ENCODE results near the gene ZNF813.
"Not testable (repeated sequence)": the region's sequence is repeated elsewhere in the genome, so short reads cannot be mapped to it uniquely, and the experiment has no call there.

The ZNF813 gene

GRCh38 chr19:53467485-53468262 is at the start of gene ZNF813:
Gene ZNF813 (plus strand): TSS chr19:53467733. CDS start chr19:53483823, 16,090 bp downstream.
- DNase-seq (ENCODE audit: low read depth): peak; percentile 92

GRCh38 chr19:53420520-53421315 is 46.8 kb upstream of the ZNF813 start:
- not testable (repeated sequence) for DNase-seq (ENCODE audit: low read depth)

- no peak for DNase-seq (ENCODE audit: low read depth)
These were observed 45.0 kb upstream of the ZNF813 start for GRCh38 chr19:53422551-53422950.

GRCh38 chr19:53423074-53423473 is 44.5 kb upstream of the ZNF813 start:
- DNase-seq (ENCODE audit: low read depth): not testable (repeated sequence)

GRCh38 chr19:53423680-53424079 is 43.9 kb upstream of the ZNF813 start:
- not testable (repeated sequence) for DNase-seq (ENCODE audit: low read depth)

- DNase-seq (ENCODE audit: low read depth): peak; percentile 44
These were observed 42.5 kb upstream of the ZNF813 start for GRCh38 chr19:53424968-53425597.

GRCh38 chr19:53431399-53432087 is 36.0 kb upstream of the ZNF813 start, which contains the start of gene ZNF761:
Gene ZNF761 (plus strand): TSS chr19:53431984. CDS start chr19:53447269, 15,285 bp downstream.
- peak; percentile 97 for DNase-seq (ENCODE audit: low read depth)

- DNase-seq (ENCODE audit: low read depth): peak; percentile 10
These were observed 35.4 kb upstream of the ZNF813 start for GRCh38 chr19:53432088-53432661.

- not testable (repeated sequence) for DNase-seq (ENCODE audit: low read depth)
These were observed 23.7 kb upstream of the ZNF813 start for GRCh38 chr19:53443809-53444208.

- not testable (repeated sequence) for DNase-seq (ENCODE audit: low read depth)
These were observed 20.3 kb upstream of the ZNF813 start for GRCh38 chr19:53447196-53447595.

- DNase-seq (ENCODE audit: low read depth): no peak
These were observed 11.7 kb upstream of the ZNF813 start for GRCh38 chr19:53455828-53456227.

- DNase-seq (ENCODE audit: low read depth): not testable (repeated sequence)
These were observed 7.3 kb upstream of the ZNF813 start for GRCh38 chr19:53460131-53460721.

- no peak for DNase-seq (ENCODE audit: low read depth)
These were observed 5.7 kb upstream of the ZNF813 start for GRCh38 chr19:53461866-53462265.

- no peak for DNase-seq (ENCODE audit: low read depth)
These were observed 4.7 kb upstream of the ZNF813 start for GRCh38 chr19:53462861-53463260.

- no peak for DNase-seq (ENCODE audit: low read depth)
These were observed 4.3 kb upstream of the ZNF813 start for GRCh38 chr19:53463263-53463662.

- no peak for DNase-seq (ENCODE audit: low read depth)
These were observed 628 bp upstream of the ZNF813 start for GRCh38 chr19:53466726-53467484.

GRCh38 chr19:53468628-53469027 is 1.1 kb downstream of the ZNF813 start:
- not testable (repeated sequence) for DNase-seq (ENCODE audit: low read depth)

GRCh38 chr19:53471916-53472315 is 4.4 kb downstream of the ZNF813 start:
- DNase-seq (ENCODE audit: low read depth): no peak

- DNase-seq (ENCODE audit: low read depth): not testable (repeated sequence)
These were observed 7.3 kb downstream of the ZNF813 start for GRCh38 chr19:53474832-53475231.

GRCh38 chr19:53475470-53475869 is 7.9 kb downstream of the ZNF813 start:
- not testable (repeated sequence) for DNase-seq (ENCODE audit: low read depth)

Measured in activated T-cell treated with anti-CD3 and anti-CD28 coated beads for 48 hours (primary cell).